Measurements from ENCODE around the gene CEACAM18. TPM values are rescaled to one million over a fixed set of nuclear protein-coding genes. Genes with fewer than 3 reads are reported as not detected.

The CEACAM18 gene
- total RNA-seq, 4 donors from 2014 or later = not detected

- peaks cover 38% of the 10 kb centered on the region for H3K27me3 ChIP-seq
Measured at GRCh38 chr19:51520728-51521127, 42.4 kb downstream of the CEACAM18 start.

GRCh38 chr19:51521357-51521756 lies 43.0 kb downstream of the CEACAM18 start:
- TF ChIP-seq CTCF (IDR thresholded peaks at IDR 0.05) = no peak
- TF ChIP-seq EP300 (IDR thresholded peaks at IDR 0.05) = no peak
- no peak for TF ChIP-seq POLR2AphosphoS5 (IDR thresholded peaks at IDR 0.05)
- no peak for TF ChIP-seq POLR2A (IDR thresholded peaks at IDR 0.05)
- WGBS, 2 donors (ENCODE audit: low coverage in 1 of 2) = 77 to 90% methylated on average over 2 of the region's 2 CpGs
- no peak for ATAC-seq

More at GRCh38 chr19:51520728-51521127, 42.4 kb downstream of the CEACAM18 start:
- H3K9me3 ChIP-seq = peaks cover 0 to 9% (median 0%) of the 10 kb centered on the region in 3 donors
- no peaks in the 10 kb centered on the region for H3K36me3 ChIP-seq
- WGBS, 2 donors (ENCODE audit: low coverage in 1 of 2) = 44 to 78% methylated on average over 1 to 2 of the region's 2 CpGs
- no peak overlapping the region for H3K27ac ChIP-seq
- no peak overlapping the region for H3K4me3 ChIP-seq
- H3K4me1 ChIP-seq = no peaks in the 10 kb centered on the region
- ATAC-seq = no peak
- no peak for TF ChIP-seq POLR2AphosphoS5 (IDR thresholded peaks at IDR 0.05)
- TF ChIP-seq POLR2A (IDR thresholded peaks at IDR 0.05) = no peak
- TF ChIP-seq EP300 (IDR thresholded peaks at IDR 0.05) = no peak
- TF ChIP-seq CTCF (IDR thresholded peaks at IDR 0.05) = no peak

GRCh38 chr19:51521781-51522180 lies 43.4 kb downstream of the CEACAM18 start:
- Histone ChIP-seq H3K27ac (no peak overlapping the region), H3K9me3 (peaks cover 0 to 9% (median 0%) of the 10 kb centered on the region in 3 donors), H3K4me3 (no peak overlapping the region), H3K4me1 (no peaks in the 10 kb centered on the region), H3K27me3 (peaks cover 43% of the 10 kb centered on the region), H3K36me3 (no peaks in the 10 kb centered on the region)
- ATAC-seq = no peak
- 43 to 57% methylated on average over 1 to 2 of the region's 2 CpGs for WGBS, 2 donors (ENCODE audit: low coverage in 1 of 2)
- no peak for TF ChIP-seq CTCF (IDR thresholded peaks at IDR 0.05)
- no peak for TF ChIP-seq POLR2A (IDR thresholded peaks at IDR 0.05)
- no peak for TF ChIP-seq POLR2AphosphoS5 (IDR thresholded peaks at IDR 0.05)
- no peak for TF ChIP-seq EP300 (IDR thresholded peaks at IDR 0.05)

More at GRCh38 chr19:51521357-51521756, 43.0 kb downstream of the CEACAM18 start:
- Histone ChIP-seq H3K27me3 (peaks cover 43% of the 10 kb centered on the region), H3K9me3 (peaks cover 0 to 9% (median 0%) of the 10 kb centered on the region in 3 donors), H3K36me3 (no peaks in the 10 kb centered on the region), H3K4me3 (no peak overlapping the region), H3K27ac (no peak overlapping the region), H3K4me1 (no peaks in the 10 kb centered on the region)

- Histone ChIP-seq H3K36me3 (no peaks in the 10 kb centered on the region), H3K27me3 (peaks cover 45% of the 10 kb centered on the region), H3K27ac (no peak overlapping the region), H3K4me1 (no peaks in the 10 kb centered on the region), H3K9me3 (no peaks in the 10 kb centered on the region), H3K4me3 (no peak overlapping the region)
- no peak for TF ChIP-seq POLR2A (IDR thresholded peaks at IDR 0.05)
- TF ChIP-seq CTCF (IDR thresholded peaks at IDR 0.05) = no peak
- TF ChIP-seq POLR2AphosphoS5 (IDR thresholded peaks at IDR 0.05) = no peak
- no peak for TF ChIP-seq EP300 (IDR thresholded peaks at IDR 0.05)
- 45 to 77% methylated on average over 3 to 5 of the region's 8 CpGs for WGBS, 2 donors (ENCODE audit: low coverage in 1 of 2)
- ATAC-seq = no peak
Measured at GRCh38 chr19:51524666-51525264, 46.4 kb downstream of the CEACAM18 start.

GRCh38 chr19:51525651-51526050 lies 47.3 kb downstream of the CEACAM18 start:
- TF ChIP-seq POLR2AphosphoS5 (IDR thresholded peaks at IDR 0.05) = no peak
- no peak for TF ChIP-seq CTCF (IDR thresholded peaks at IDR 0.05)
- no peaks in the 10 kb centered on the region for H3K4me1 ChIP-seq
- no peaks in the 10 kb centered on the region for H3K36me3 ChIP-seq
- ATAC-seq = no peak
- no peaks in the 10 kb centered on the region for H3K9me3 ChIP-seq
- H3K27me3 ChIP-seq = peaks cover 47% of the 10 kb centered on the region
- no peak overlapping the region for H3K4me3 ChIP-seq
- no peak overlapping the region for H3K27ac ChIP-seq
- 20% methylated on average over 1 of the region's 4 CpGs; no CpG with 5 or more reads in 1 of the 2 donors for WGBS, 2 donors (ENCODE audit: low coverage in 1 of 2)

Data from gastroesophageal sphincter (tissue), 4 donors.